Upper lobe of left lung (tissue), 4 donors: ENCODE results near the gene LGALS9C.
"Not testable (repeated sequence)": the region's sequence is repeated elsewhere in the genome, so short reads cannot be mapped to it uniquely, and the experiment has no call there.

ENCODE experiments used
- EP300 ChIP-seq, 4 donors: sonication (generic); formaldehyde crosslinking; IDR thresholded peaks; one replicate each; pipeline ENCODE4 v1.5.1; 2017; ENCODE audit warnings: antibody characterized with exemption in 4 of 4, control low read depth in 2 of 4
- TF ChIP-seq, protein P1 (sequence below), 6 experiments: fragments of 450-650 bp in 4 of 6; fragments of 200-600 bp in 2 of 6; sonication (generic) in 2 of 6; IDR thresholded peaks; one replicate each; pipeline ENCODE4 v1.5.1; 2016 to 2019; ENCODE audit warnings: antibody characterized with exemption in 6 of 6

DNA sequence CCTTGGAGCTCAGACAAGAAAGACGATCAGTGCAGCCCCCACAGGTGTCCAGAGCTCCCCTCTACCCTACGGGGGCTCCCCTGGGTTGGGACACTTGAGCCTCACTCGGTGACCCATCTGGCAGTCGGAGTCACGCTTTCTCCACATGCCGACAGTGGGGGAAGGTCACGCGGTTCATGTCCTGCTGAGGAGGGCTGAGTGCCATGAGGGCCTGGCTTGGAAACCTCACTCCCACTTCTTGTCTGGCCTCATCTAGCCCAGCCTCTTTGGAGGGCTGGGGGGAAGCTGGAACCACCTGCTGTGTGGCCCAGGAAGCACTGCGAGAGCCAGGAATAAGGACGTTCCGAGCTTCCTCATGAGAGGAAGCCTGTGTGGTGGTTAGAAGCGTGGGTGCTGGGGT, 1.8 kb downstream of the LGALS9C start:
- TF ChIP-seq, protein P1, sequence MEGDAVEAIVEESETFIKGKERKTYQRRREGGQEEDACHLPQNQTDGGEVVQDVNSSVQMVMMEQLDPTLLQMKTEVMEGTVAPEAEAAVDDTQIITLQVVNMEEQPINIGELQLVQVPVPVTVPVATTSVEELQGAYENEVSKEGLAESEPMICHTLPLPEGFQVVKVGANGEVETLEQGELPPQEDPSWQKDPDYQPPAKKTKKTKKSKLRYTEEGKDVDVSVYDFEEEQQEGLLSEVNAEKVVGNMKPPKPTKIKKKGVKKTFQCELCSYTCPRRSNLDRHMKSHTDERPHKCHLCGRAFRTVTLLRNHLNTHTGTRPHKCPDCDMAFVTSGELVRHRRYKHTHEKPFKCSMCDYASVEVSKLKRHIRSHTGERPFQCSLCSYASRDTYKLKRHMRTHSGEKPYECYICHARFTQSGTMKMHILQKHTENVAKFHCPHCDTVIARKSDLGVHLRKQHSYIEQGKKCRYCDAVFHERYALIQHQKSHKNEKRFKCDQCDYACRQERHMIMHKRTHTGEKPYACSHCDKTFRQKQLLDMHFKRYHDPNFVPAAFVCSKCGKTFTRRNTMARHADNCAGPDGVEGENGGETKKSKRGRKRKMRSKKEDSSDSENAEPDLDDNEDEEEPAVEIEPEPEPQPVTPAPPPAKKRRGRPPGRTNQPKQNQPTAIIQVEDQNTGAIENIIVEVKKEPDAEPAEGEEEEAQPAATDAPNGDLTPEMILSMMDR (IDR thresholded peaks at IDR 0.05), result not testable (repeated sequence)
- not testable (repeated sequence) for TF ChIP-seq EP300 (IDR thresholded peaks at IDR 0.05)
